ENCODE data around the gene TPX2.
"Not testable (repeated sequence)": the region's sequence is repeated elsewhere in the genome, so short reads cannot be mapped to it uniquely, and the experiment has no call there.

Gene TPX2

DNA sequence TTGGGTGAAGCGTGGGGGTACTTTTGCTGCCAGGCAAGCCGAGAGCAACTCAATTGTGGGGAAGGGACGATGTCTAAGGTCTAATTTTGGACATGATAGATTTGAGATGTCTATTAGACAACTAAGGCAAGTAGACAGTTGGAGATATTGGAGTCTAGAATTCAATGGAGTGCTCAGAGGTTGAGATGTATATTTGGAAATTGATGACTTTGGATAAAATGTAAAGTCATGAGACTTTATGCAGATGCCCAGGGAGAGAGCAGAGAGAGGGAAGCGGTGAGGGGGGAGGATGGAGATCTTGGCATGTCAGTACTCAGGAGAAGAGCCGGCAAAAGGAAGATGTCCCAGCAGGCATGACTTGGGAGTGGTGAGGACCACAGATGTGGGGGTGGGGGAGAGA lies 87.0 kb downstream of the TPX2 start:
- DNase-seq (ENCODE audit: low spot score) = no peak
- TF ChIP-seq, protein P1, sequence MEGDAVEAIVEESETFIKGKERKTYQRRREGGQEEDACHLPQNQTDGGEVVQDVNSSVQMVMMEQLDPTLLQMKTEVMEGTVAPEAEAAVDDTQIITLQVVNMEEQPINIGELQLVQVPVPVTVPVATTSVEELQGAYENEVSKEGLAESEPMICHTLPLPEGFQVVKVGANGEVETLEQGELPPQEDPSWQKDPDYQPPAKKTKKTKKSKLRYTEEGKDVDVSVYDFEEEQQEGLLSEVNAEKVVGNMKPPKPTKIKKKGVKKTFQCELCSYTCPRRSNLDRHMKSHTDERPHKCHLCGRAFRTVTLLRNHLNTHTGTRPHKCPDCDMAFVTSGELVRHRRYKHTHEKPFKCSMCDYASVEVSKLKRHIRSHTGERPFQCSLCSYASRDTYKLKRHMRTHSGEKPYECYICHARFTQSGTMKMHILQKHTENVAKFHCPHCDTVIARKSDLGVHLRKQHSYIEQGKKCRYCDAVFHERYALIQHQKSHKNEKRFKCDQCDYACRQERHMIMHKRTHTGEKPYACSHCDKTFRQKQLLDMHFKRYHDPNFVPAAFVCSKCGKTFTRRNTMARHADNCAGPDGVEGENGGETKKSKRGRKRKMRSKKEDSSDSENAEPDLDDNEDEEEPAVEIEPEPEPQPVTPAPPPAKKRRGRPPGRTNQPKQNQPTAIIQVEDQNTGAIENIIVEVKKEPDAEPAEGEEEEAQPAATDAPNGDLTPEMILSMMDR (IDR thresholded peaks at IDR 0.05) = no peak
- no peak overlapping the region for H3K27ac ChIP-seq
- no peak overlapping the region for H3K4me3 ChIP-seq

DNA sequence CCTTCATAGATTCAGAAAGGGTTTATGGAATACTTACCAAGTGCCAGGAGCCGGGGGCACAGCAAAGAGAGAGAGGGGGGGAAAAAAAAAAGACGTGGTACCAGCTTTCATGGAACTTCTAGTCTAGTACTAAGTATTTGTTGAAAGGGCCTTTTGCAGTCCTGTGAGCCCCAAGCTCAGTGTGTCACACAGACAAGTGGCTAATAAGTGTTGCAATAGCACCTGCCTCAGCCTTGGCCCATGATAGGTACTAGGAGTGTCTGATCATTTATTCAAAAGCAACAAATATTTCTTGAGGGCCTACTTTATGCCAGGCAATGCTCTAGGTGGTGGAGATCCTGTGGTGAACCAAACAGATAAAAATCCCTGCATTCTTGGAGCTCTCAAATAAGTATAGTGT lies 88.0 kb downstream of the TPX2 start:
- TF ChIP-seq, protein P1 (IDR thresholded peaks at IDR 0.05) = no peak
- Histone ChIP-seq H3K27ac (no peak overlapping the region), H3K4me3 (no peak overlapping the region)
- DNase-seq (ENCODE audit: low spot score) = no peak

DNA sequence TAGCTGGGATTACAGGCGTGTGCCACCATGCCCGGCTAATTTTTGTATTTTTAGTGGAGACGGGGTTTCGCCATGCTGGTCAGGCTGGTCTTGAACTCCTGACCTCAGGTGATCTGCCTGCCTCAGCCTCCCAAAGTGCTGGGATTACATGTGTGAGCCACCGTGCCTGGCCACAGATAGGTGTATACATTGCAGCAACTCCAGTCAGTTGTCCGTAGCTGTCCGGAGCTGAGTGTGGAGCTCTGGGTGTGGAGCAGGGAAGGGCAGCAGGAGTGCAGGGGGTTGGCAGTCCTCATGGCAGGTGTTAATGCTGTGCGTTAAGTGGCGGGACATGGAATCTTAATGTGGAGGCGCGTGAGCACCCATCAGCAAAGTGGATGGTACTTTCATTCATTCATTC lies 88.9 kb downstream of the TPX2 start:
- not testable (repeated sequence) for DNase-seq (ENCODE audit: low spot score); H3K4me3 ChIP-seq

DNA sequence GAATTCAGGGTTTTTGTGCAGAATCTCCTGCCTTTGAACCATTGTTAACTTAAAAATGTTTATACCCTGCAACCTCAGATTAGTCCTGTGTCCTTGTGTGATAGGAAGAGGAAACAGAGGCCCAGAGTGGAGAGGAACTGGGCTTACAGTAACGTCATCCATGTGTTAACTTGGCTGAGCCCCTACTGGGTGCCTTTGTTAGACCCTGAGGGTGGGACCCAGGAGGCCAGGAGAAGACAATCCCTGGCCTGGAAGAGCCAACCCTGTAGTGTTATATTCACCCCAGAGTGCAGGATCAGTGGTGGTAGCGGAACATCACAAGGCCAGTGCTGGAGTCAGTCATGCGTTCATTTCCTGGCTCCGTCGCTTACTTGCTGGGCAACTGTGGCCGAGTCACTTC lies 90.6 kb downstream of the TPX2 start:
- no peak for DNase-seq (ENCODE audit: low spot score)
- TF ChIP-seq, protein P1 (IDR thresholded peaks at IDR 0.05) = no peak
- H3K27ac ChIP-seq = no peak overlapping the region
- no peak overlapping the region for H3K4me3 ChIP-seq

More for the DNA sequence above, 88.9 kb downstream of the TPX2 start:
- H3K27ac ChIP-seq = not testable (repeated sequence)

DNA sequence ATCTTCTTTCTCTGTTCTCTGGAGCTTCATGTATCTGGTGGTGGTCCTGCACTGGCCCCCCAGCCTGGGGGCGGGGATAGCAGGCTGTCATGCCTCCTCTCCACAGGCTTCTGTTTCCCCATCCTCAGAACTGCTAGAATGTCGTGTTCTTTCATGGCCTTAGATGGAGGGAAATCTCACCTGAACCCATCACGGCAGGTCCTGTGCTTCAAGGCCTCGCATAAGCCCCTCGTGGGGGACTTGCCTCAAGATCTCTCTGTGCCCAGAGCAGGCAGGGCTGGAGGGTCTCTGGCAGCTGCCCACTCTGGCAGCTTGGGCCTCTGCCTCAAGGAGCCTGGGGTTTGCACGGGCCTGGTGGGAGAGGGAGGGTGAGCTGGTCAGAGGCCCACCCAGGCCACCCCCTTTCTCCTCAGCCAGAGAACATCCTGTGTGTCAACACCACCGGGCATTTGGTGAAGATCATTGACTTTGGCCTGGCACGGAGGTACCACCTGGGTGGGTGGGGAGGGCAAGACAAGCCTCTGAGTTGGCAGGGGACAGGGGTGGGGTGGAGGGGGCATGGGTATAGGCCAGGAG lies 91.4 kb downstream of the TPX2 start:
- H3K27ac ChIP-seq = no peak overlapping the region
- TF ChIP-seq, protein P1 (IDR thresholded peaks at IDR 0.05) = no peak
- no peak overlapping the region for H3K4me3 ChIP-seq
- DNase-seq (ENCODE audit: low spot score) = no peak

DNA sequence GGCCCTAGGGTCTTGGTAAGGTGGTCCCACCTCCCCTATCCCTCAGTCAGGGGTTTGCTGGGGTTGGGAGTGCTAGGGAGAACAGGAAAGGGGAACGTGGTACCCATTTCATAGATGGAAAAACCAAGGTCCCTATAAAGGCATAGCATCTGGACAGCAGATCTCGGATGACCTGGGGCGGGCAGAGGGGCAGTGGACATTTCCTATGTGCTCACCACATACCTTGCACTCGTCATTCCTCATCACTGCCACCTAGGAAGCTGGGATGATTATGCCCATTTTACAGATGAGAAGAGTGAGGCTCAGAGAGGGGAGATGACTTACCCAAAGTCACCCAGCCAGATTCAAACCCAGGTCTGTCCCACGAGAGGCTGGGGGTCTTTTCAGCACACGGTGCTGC lies 92.1 kb downstream of the TPX2 start:
- TF ChIP-seq, protein P1 (IDR thresholded peaks at IDR 0.05) = no peak
- no peak for DNase-seq (ENCODE audit: low spot score)

DNA sequence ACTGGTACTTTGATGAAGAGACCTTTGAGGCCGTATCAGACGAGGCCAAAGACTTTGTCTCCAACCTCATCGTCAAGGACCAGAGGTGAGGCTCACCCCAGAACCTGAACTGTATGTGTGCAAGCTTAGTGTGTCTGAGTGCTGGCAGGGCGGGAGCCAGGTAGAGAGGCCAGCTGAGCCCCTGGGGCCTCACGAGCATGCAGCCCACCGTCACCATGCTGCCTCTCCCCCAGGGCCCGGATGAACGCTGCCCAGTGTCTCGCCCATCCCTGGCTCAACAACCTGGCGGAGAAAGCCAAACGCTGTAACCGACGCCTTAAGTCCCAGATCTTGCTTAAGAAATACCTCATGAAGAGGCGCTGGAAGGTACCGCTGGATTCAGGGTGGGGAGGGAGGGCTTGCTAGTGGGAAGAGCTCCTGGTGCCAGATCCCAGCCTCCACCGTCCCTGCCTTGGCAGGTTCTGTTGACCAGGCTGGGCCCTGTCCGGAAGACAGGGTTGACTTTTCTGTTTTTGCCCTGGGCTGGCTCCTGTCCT lies 92.7 kb downstream of the TPX2 start:
- Histone ChIP-seq H3K27ac (no peak overlapping the region), H3K4me3 (no peak overlapping the region)
- no peak for DNase-seq (ENCODE audit: low spot score)
- TF ChIP-seq, protein P1 (IDR thresholded peaks at IDR 0.05) = no peak

More for the DNA sequence above, 92.1 kb downstream of the TPX2 start:
- no peak overlapping the region for H3K27ac ChIP-seq
- no peak overlapping the region for H3K4me3 ChIP-seq
